HG03575 (cell line): Measurements from ENCODE around the gene CPNE6.
"Not testable (repeated sequence)": the region's sequence is repeated elsewhere in the genome, so short reads cannot be mapped to it uniquely, and the experiment has no call there.

Source experiments
- ATAC-seq: cut with Tn5 transposase; IDR thresholded peaks from one replicate; pipeline ENCODE4 v1.9.1; 2021; ENCODE audit not compliant: unreplicated experiment, insufficient number of reproducible peaks, low FRiP score; ENCODE audit errors: extremely low read depth

The CPNE6 gene

GRCh38 chr14:24096545-24097181, 25.3 kb downstream of the CPNE6 start:
- no peak for ATAC-seq

GRCh38 chr14:24098229-24098926, 27.0 kb downstream of the CPNE6 start:
- ATAC-seq = no peak

DNA sequence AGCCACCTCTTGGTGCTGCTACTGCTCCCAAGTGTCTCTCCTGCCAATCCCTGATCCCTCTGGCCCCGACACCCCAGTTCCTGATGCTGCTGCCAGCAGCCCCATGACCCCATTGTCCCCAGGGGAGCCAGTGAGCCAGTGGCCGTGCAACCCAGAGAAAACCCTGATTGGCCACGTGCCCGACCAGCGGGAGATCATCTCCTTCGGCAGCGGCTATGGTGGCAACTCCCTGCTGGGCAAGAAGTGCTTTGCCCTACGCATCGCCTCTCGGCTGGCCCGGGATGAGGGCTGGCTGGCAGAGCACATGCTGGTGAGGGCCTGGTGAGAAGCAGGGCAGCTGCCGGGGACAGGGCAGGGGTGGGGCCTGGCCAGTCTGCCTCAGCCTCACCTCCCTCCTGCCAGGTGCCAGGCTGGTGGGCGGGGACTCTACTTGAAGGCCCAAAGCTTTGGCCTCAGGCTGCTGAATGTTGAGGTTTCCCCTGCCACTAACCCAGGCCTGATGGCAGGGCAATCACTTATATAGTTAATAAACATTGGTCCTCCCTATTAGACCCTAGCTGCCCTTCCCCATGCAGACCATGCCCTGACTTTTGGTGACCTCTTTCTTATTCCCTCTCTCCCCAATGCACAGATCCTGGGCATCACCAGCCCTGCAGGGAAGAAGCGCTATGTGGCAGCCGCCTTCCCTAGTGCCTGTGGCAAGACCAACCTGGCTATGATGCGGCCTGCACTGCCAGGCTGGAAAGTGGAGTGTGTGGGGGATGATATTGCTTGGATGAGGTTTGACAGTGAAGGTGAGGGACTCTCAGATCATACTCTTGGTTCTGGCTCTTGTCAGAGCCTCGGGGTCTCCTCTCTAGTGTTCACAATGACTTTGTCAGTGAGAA, 27.8 kb downstream of the CPNE6 start:
- no peak for ATAC-seq

DNA sequence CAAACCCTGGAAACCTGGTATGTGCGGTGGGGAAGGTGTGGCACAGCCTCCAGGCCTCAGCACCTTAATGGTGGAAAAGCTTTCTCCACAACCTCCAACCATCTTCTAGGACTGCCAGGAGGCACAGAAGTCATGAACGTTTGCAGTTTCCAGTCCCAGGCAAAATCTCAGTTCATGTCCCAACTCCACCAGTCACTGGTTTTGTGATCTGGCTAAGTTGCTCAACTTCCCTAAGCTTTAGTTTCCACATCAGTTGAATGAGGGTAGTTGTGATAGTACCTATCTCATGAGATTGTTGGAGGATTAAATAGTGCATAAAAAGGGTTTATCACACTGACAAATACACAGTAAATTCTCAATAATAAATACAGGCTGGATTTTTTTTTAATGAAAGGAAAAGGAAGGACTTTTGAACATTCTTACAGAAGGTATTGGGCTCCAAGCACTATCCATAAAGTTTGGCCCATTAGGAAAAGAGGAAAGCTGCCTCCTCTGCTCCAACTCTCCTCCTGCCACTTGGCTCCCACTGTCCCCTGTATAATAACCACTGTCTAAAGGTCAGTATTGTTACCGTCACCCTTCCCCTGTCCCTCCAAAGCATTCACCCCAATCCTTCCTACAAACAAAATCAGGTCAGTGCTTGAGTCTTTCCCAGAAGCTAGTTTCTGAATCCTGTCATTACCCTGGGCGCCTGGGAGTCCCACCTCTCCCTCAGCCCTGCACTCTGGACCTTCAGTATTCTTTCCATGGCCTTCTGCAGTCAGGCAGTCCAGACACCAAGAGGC, 29.0 kb downstream of the CPNE6 start:
- no peak for ATAC-seq

DNA sequence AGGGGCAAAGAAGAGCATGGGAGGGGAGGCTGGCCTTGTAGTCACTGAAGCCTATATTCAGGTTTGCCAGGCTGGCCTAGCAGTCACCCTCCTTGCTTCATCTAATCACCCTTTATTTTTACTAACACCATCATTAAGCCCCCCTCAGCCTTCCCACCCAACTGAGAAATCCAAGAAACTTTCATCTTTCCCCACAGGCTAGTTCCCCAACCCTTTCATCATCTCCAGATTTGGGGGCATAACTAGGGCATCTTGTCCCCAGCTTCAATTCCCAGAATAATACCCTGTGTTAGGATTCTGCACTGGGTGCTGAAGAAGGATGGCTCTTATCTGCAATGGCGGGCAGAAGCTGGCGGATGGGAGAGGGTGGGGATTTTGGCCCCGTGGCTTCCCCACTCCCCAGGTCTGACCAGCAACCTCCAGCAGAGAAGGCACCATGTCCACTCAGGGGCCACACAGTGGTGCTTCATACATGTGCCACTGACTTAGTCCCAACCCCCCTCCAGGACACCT, 29.7 kb downstream of the CPNE6 start:
- ATAC-seq = no peak

DNA sequence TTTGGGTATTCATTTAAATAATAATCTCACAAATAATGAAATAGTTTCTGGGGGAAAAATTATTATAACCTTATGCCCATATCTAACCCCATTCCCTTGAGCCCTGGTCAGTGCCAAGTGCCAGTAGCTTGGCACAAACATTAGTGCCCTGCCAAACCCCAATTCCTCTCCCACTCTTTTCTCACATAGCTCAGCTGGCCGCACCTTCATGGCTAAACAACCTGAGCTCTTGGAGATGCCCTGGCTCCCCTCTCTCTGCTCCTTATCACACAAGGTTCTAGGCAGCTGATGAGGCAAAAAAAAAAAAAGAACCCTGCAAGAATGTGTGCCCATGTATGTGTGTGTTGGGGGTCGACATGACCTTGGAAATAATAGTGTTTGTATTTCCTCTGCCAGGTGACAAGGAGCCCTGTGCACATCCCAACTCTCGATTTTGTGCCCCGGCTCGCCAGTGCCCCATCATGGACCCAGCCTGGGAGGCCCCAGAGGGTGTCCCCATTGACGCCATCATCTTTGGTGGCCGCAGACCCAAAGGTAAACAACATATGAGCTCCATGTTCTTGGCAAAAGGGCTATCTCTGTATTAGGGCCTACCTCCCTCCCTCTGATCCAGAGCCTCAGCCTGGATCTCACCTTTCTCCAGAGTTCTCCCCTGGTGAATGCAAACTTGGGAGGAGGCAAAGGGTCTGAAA, 31.1 kb downstream of the CPNE6 start:
- no peak for ATAC-seq

- ATAC-seq = no peak
Observed at GRCh38 chr14:24103451-24103850, 32.1 kb downstream of the CPNE6 start.

GRCh38 chr14:24105609-24106239, 34.4 kb downstream of the CPNE6 start:
- ATAC-seq = not testable (repeated sequence)

DNA sequence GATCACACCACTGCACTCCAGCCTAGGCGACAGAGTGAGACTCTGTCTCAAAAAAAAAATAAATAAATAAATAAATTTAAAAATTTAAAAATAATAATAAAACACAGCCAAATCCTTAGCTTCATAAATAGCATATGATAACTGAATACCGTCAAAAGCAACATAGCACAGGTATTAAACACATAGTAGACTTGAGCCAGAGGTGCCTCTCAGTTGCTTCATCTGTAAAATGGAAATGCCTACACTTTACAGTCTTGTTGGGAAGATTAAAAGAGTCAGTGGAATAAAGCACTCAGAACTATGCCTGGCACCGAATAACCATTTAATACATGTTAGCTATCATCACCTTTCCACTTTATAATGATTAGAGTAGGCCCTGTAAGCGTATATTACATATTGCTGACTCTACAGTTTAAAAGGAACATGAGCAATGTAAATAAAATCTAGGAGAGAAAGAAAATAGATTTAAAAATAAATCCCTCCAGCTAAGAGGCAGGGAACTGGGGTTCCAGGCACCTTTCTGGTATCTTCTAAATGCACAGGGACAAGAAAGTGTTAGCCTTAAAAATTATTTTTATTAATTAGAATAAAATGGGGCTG, 35.4 kb downstream of the CPNE6 start:
- no peak for ATAC-seq

DNA sequence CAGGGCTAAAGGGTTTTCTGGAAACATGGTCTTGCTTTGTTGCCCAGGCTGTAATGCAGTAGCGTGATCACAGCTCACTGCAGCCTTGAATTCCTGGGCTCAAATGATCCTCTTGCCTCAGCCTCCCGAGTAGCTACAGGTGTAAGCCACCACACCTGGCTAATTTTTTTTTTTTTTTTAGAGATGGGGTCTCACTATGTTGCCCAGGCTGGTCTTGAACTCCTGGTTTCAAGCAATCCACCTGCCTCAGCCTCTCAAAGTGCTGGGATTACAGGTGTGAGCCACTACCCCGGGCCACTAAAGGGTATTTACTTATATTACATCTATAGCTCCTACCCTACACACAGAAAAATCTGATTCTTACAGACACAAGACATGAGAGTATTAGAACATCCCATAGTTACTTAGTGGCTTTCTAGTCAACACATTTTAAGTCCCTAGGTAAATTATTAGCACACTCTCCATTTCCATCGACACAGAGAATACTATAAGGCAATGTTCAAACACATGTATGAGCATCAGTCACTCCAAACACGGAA, 37.0 kb downstream of the CPNE6 start:
- ATAC-seq = no peak

DNA sequence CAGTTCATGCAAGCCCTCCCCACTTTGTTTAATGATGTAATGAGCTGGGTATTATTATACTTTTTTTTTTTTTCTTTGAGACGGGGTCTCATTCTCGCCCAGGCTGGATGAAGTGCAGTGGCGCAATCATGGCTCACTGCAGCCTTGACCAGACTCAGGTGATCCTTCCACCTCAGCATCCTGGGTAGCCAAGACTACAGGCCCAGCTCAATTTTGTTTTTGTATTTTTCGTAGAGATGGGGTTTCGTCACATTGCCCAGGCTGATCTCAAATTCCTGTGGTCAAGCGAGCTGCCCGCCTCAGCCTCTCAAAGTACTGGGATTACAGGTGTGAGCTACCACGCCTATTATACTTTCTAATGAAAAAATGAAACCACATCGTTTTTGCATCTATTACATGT, 38.7 kb downstream of the CPNE6 start:
- no peak for ATAC-seq

DNA sequence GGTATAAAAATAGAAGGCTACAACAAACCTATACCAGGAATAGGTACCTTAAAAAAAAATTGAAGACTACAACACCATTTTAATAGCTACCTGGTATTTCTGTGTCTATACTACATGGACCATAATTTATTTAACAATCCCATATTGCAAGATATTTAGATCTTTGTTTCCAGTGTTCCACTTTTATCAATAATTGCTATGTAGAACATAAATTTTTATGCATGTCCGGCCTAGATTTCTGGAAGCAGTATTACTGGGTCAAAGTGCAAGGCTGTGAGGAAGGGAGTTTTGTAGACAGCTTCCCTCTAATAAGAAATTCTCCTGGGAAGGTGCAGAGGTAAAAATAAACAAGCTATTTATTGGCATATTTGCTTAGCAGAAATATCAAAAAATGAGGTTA, 39.2 kb downstream of the CPNE6 start:
- no peak for ATAC-seq

GRCh38 chr14:24113379-24113800, 42.0 kb downstream of the CPNE6 start:
- ATAC-seq = no peak

GRCh38 chr14:24113801-24114531, 42.6 kb downstream of the CPNE6 start:
- peak; percentile 21 for ATAC-seq

DNA sequence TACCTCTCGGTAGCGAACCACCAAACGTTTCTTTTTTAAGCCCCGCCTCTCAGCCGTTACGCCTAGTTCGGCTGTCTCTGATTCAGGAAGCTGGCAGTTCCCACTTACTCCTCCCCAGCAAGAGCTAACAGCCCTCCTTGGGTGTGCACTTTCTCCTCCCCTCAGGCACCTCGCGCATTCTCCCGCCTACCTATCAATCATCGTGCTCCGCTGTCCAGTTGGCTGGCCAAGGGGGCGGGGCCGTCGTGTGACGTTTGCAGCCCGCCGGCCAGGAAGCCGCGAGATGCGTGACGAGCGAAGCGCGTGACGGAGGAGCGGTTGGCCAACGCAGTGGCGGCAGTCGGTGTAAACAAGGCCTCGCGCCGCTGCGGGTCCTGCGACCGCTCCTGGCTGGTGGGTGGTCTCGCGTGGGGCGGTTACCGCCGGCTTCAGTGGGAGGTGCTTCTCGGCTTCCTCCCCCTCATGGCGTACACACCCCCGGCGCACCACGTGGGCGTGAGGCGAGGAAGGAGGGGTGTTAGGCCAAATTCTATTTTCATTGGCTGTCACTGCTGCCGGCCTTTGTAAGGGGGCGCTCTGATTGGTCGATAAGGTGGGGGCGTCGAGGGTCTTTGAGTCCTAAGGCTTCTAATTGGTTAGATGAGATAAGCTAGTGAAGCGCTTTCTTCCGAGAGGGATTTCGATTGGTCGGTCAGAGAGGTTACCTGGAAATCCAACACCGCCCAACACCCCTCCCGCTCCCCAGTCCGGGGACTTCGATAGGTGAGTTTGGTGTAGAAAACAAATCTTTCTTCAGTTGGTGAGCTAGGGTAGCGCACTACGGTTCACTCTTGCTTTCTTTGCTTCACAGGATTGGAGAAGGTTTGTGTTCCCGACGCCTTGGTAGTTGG, 43.4 kb downstream of the CPNE6 start, which contains the start of the genes DCAF11 and NRL:
Gene DCAF11, plus strand, starts transcription at position 246 of the 890 bp plus-strand sequence. CDS start 818 bp downstream, outside the sequence.
Gene NRL, minus strand, starts transcription at position 418 of the 890 bp plus-strand sequence. CDS start 32,101 bp downstream, outside the sequence.
- peak; percentile 52 for ATAC-seq
